Loucy (cell line): ENCODE results near the gene SLC9B1.
"Not testable (repeated sequence)": the region's sequence is repeated elsewhere in the genome, so short reads cannot be mapped to it uniquely, and the experiment has no call there.

Source experiments
- H2AFZ ChIP-seq: fragments of 200-600 bp; sonication (generic); 2 replicates; pipeline ENCODE4 v1.6.0; 2016; ENCODE audit warnings: antibody characterized with exemption, mild to moderate bottlenecking, low read length, moderate library complexity
- H3F3A ChIP-seq: fragments of 200-600 bp; 2 replicates; pipeline ENCODE4 v1.6.0; 2016; ENCODE audit warnings: antibody characterized with exemption, low read depth, mild to moderate bottlenecking
- H3K27me3 ChIP-seq: fragments of 200-600 bp; sonication (generic); 2 replicates; pipeline ENCODE4 v1.6.1; 2014; ENCODE audit warnings: low read length, mild to moderate bottlenecking; ENCODE audit not compliant: insufficient read depth, poor library complexity, severe bottlenecking
- H3K36me3 ChIP-seq: fragments of 200-600 bp; sonication (generic); 2 replicates; pipeline ENCODE4 v1.6.1; 2016; ENCODE audit warnings: low read length; ENCODE audit not compliant: insufficient read depth
- H3K4me1 ChIP-seq: fragments of 200-600 bp; sonication (generic); 2 replicates; pipeline ENCODE4 v1.5.1; 2014; ENCODE audit warnings: low read length, mild to moderate bottlenecking; ENCODE audit not compliant: insufficient read depth, poor library complexity, severe bottlenecking
- H3K4me2 ChIP-seq: fragments of 200-600 bp; sonication (generic); 2 replicates; pipeline ENCODE4 v1.6.0; 2014; ENCODE audit warnings: antibody characterized with exemption, low read length, low read depth, mild to moderate bottlenecking; ENCODE audit not compliant: poor library complexity, severe bottlenecking
- H3K4me3 ChIP-seq: fragments of 200-600 bp; sonication (generic); 2 replicates; pipeline ENCODE4 v1.5.1; 2014; ENCODE audit warnings: low read length, mild to moderate bottlenecking, mixed read lengths; ENCODE audit not compliant: poor library complexity, severe bottlenecking
- H3K79me2 ChIP-seq: fragments of 200-600 bp; sonication (generic); 2 replicates; pipeline ENCODE4 v1.6.1; 2014; ENCODE audit warnings: low read length; ENCODE audit not compliant: insufficient read depth
- H3K9ac ChIP-seq: fragments of 200-600 bp; sonication (generic); 2 replicates; pipeline ENCODE4 v1.6.0; 2014; ENCODE audit warnings: mild to moderate bottlenecking, low read depth, low read length, moderate library complexity; ENCODE audit not compliant: poor library complexity, severe bottlenecking
- H3K9me2 ChIP-seq: fragments of 200-600 bp; sonication (generic); replicated peaks from 2 replicates; pipeline ENCODE4 v1.6.1; 2016; ENCODE audit warnings: low read depth, low read length, mixed read lengths
- H3K9me3 ChIP-seq: fragments of 200-600 bp; sonication (generic); 2 replicates; pipeline ENCODE4 v1.6.1; 2014; ENCODE audit warnings: mild to moderate bottlenecking, antibody characterized with exemption, low read length, low read depth; ENCODE audit not compliant: insufficient read depth
- H4K20me1 ChIP-seq: fragments of 200-600 bp; sonication (generic); 2 replicates; pipeline ENCODE4 v1.6.0; 2014; ENCODE audit warnings: antibody characterized with exemption, low read length, mild to moderate bottlenecking; ENCODE audit not compliant: insufficient read depth, poor library complexity, severe bottlenecking
- CTCF ChIP-seq: fragments of 200-600 bp; sonication (generic); conservative IDR thresholded peaks from 2 replicates; pipeline ENCODE4 v1.5.1; 2014; ENCODE audit warnings: mild to moderate bottlenecking, antibody characterized with exemption, low read length
- EZH2phosphoT487 ChIP-seq: fragments of 200-600 bp; IDR thresholded peaks from 2 replicates; pipeline ENCODE4 v1.6.1; 2018; ENCODE audit warnings: antibody characterized with exemption, mild to moderate bottlenecking, moderate library complexity, borderline replicate concordance

The SLC9B1 gene

GRCh38 chr4:102988429-102989020 lies 31.0 kb downstream of the SLC9B1 start:
- H2AFZ ChIP-seq = no peak overlapping the region

GRCh38 chr4:102981005-102981404 lies 38.5 kb downstream of the SLC9B1 start:
- Histone ChIP-seq H3K4me3 (no peak overlapping the region), H3K36me3 (no peaks in the 10 kb centered on the region), H3K9me3 (0 out of 2 replicates have a peak, but pooled peaks cover 4% of the 10 kb centered on the region)

More at GRCh38 chr4:102988429-102989020, 31.0 kb downstream of the SLC9B1 start:
- no peak for TF ChIP-seq EZH2phosphoT487
- no peak for TF ChIP-seq CTCF
- H3K4me1 ChIP-seq = no peaks in the 10 kb centered on the region
- no peaks in the 10 kb centered on the region for H3K9me2 ChIP-seq
- H3K79me2 ChIP-seq = no peaks in the 10 kb centered on the region
- no peaks in the 10 kb centered on the region for H3K9me3 ChIP-seq
- no peaks in the 10 kb centered on the region for H3F3A ChIP-seq
- no peaks in the 10 kb centered on the region for H4K20me1 ChIP-seq
- H3K9ac ChIP-seq = no peak overlapping the region
- H3K4me2 ChIP-seq = no peak overlapping the region
- H3K36me3 ChIP-seq = no peaks in the 10 kb centered on the region
- H3K27me3 ChIP-seq = no peaks in the 10 kb centered on the region
- no peak overlapping the region for H3K4me3 ChIP-seq

GRCh38 chr4:102961813-102962212 lies 57.7 kb downstream of the SLC9B1 start:
- not testable (repeated sequence) for H3K36me3 ChIP-seq, H3K9me2 ChIP-seq, H3K27me3 ChIP-seq, H3K4me2 ChIP-seq, H3K9ac ChIP-seq, H3K9me3 ChIP-seq, H2AFZ ChIP-seq, H4K20me1 ChIP-seq, H3K4me3 ChIP-seq, H3K79me2 ChIP-seq, H3F3A ChIP-seq, H3K4me1 ChIP-seq

More at GRCh38 chr4:102981005-102981404, 38.5 kb downstream of the SLC9B1 start:
- no peaks in the 10 kb centered on the region for H3F3A ChIP-seq
- TF ChIP-seq CTCF = no peak
- TF ChIP-seq EZH2phosphoT487 = no peak
- no peak overlapping the region for H3K4me2 ChIP-seq
- H3K9ac ChIP-seq = no peak overlapping the region
- H3K9me2 ChIP-seq = no peaks in the 10 kb centered on the region
- H2AFZ ChIP-seq = no peak overlapping the region
- H3K79me2 ChIP-seq = no peaks in the 10 kb centered on the region
- no peaks in the 10 kb centered on the region for H3K27me3 ChIP-seq
- H4K20me1 ChIP-seq = no peaks in the 10 kb centered on the region
- no peaks in the 10 kb centered on the region for H3K4me1 ChIP-seq

GRCh38 chr4:102959496-102959895 lies 60.0 kb downstream of the SLC9B1 start:
- Histone ChIP-seq H3K4me1 (no peaks in the 10 kb centered on the region), H3K4me3 (no peak overlapping the region), H2AFZ (no peak overlapping the region), H4K20me1 (no peaks in the 10 kb centered on the region), H3K9me2 (no peaks in the 10 kb centered on the region), H3F3A (no peaks in the 10 kb centered on the region), H3K36me3 (no peaks in the 10 kb centered on the region), H3K9ac (no peak overlapping the region), H3K27me3 (no peaks in the 10 kb centered on the region), H3K9me3 (no peaks in the 10 kb centered on the region), H3K4me2 (no peak overlapping the region), H3K79me2 (no peaks in the 10 kb centered on the region)
- no peak for TF ChIP-seq CTCF
- TF ChIP-seq EZH2phosphoT487 = no peak
